Embryonic facial prominence (tissue), 1 donor: ENCODE results near the gene SELENOI.
"Not testable (repeated sequence)": the region's sequence is repeated elsewhere in the genome, so short reads cannot be mapped to it uniquely, and the experiment has no call there.

Source experiments
- DNase-seq: peaks from one replicate; pipeline ENCODE4 v3.0.0-alpha.2; 2016; ENCODE audit errors: extremely low spot score

The SELENOI gene

DNA sequence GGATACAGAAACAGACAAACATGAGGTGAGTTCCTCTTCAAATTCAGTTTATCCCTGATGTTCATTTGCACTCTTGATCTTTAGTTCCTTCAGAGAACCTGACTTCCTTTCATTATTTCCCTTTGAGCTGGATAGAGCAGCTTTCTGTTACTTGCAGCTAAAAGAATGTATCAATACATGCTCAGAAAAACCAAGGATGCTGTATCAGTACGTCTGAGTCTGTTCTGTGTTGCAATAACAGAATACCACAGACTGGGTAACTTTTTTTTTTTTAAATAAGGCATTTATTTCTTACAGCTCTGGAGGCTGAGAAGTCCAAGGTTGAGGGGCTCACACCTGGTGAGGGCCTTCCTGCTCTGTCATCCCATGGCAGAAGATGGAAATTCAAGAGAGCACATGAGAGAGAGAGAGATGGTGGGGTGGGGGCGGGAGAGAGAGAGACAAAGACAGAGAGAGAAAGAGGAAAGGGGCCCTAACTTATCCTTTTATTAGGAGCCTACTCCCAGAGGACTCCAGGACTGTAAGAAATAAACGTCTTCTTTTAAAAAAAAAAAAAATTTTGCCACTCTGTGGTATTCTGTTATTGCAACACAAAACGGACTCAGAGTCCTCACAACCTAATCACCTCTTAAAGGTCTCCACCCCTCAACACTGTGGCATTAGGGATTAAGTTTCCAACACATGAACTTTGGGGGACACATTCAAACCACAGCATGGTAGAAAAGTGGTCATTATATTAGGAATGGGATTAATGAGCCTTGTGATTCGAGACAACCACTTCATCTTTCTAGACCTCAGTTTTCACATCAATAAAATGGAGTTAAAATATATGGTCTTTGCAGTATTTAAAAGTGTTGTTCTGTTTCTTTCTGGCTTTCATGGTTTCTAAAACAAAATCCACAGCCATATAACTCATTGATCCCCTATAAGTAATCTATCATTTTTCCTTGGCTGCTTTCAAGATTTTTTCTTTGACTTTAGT is 18.4 kb upstream of the SELENOI start:
- no peak for DNase-seq

GRCh38 chr2:26329083-26329482 is 16.9 kb upstream of the SELENOI start:
- DNase-seq, result not testable (repeated sequence)

DNA sequence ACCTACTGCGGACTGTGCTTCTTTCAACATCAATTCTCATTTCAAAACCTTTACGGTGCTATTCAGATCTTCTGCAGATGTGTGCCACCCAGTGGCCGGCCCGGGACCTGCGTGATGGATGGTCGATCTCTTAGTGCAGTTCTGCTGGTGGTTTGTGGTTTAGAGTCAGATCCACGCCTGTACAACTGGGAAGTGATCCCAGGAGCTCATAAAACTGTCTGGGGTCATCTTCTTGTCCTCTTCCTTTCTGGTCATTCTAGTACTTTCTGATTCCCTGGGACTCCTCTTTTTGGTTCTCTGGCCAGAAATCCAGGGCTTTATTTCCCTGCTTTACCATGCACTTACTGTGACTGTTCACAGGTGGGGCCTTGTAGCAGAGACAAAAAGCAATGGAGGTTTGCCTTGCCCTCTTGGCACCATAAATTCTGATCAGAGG is 15.8 kb upstream of the SELENOI start:
- DNase-seq, result peak; percentile 30

- no peak for DNase-seq
Observed at GRCh38 chr2:26330604-26331003, 15.3 kb upstream of the SELENOI start.

DNA sequence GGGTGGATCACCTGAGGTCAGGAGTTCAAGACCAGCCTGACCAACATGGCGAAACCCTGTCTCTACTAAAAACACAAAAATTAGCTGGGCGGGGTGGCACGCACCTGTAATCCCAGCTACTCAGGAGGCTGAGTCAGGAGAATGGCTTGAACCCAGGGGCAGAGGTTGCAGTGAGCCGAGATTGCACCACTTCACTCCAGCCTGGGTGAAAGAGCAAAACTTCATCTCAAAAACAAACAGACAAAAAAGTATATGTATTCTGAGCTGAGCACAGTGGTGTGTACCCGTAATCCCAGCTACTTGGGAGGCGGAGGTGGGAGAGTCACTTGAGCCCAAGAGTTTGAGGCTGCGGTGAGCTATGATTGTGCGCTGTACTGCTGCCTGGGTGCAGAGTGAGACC is 14.6 kb upstream of the SELENOI start:
- not testable (repeated sequence) for DNase-seq

- DNase-seq, result no peak
Observed at GRCh38 chr2:26333293-26333692, 12.7 kb upstream of the SELENOI start.

- DNase-seq, result no peak
Observed at GRCh38 chr2:26335231-26335630, 10.7 kb upstream of the SELENOI start.

DNA sequence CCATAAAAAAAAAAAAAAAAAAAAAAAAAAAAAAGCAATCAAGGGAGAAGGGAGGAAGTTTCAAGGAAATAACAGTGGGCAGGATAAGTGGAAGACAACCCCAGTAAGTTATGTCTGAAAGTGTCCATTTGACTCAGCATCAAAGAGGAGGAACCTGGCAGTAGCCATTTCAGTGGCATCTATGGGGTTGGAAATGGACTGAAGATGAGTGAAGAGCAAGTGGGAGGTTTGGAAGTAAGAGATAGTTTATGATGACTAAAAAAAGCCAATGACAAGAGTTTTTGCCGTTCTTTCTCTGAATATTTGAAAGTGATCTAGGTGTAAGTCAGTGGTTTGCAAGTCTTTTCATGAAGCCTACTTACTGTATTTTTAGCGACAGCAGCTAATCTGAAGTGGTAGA is 9.2 kb upstream of the SELENOI start:
- DNase-seq, result no peak

DNA sequence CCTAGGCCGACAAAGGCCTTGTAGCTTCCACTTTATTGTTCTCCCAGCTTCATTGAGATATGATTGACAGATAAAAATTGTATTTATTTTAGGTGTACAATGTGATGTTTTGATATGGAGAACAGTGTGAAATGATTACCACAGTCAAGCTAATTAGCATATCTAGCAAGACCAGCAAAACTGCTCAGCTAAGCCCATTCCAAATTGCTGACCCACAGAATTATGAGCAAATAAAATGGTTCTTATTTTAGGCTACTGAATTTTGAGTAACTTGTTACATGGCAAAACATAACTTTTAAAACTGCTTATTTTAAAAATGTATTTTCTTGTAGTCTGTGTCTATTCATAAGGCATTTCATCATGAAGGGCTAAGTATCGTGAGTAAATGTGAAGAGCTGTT is 8.6 kb upstream of the SELENOI start:
- no peak for DNase-seq

DNA sequence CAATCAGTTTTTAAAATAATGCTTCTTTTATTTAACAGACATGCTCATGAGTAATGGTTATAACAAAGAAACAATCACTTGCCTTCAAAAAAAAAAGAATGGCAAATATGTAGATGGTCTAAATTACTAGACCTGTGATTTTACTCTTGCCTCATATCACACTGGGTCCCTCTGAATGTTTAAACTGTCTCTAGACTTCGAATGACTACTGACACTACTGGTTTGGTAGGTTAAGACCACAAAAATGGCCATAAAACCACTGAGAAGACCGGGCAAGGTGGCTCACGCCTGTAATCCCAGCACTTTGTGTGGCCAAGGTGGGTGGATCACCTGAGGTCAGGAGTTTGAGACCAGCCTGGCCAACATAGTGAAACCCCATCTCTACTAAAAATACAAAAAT is 5.1 kb upstream of the SELENOI start:
- no peak for DNase-seq

DNA sequence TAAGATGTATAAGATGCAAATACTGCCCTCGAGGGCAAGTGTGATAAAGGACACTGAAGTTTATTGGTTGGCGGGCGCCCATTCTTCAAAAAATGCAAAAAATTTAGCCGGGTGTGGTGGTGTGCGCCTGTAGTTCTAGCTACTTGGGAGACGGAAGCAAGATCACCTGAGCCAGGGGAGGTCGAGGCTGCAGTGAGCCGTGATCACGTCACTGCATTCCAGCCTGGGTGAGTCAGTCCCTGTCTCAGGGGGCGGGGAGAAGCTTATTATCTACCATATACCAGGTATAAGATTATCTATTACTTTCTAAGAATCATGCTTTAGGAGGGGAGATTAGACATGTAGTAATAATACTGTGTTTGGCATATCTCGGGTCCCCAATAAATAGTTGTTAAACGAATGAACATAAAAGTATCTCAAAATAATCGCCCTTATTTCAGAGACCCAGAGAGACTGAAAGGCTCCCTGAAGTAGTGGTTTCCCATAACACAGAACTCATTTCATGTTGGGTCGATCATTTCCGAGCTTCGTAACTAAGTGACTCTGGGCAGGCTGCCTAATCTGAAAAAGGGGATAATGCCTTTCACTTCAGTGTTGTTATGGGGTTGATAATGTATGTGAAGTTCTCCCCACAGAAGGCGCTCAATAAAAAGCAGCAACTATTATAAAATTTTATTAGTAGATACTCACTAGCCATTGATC is 1.2 kb upstream of the SELENOI start:
- DNase-seq, result no peak

GRCh38 chr2:26345283-26345544 is 729 bp upstream of the SELENOI start:
- no peak for DNase-seq

DNA sequence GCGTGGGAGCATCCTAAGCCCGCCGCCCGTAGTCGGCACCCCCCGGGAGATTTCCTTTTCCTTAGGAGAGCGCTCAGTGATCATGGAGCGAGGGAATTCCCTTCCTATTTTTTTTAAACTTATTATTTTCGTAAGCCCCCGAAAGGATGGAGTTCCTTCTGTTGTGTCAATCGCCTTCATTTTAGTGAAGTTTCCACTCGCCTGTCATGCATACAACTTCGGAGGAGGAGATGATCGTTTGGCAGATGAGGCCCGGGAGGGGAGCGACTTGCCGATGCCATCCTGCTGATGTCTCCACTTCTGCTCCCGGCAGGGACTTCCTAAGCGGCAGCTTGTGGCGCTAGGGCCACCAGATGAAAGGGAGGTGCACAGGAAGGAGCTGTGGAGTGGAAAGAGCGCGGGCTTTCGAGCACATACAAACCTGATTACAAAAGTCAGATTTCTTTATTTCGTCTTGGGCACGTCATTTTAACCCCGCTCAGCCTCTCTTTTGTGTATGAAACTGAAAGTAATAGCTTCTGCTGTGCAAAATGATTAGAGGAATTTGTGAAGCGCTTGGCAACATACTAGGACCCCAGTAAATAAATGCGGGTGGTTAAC is 611 bp downstream of the SELENOI start, which contains the start of gene ADGRF3:
TSS of gene ADGRF3 (minus strand) at position 336 of the 600 bp plus-strand sequence. CDS start 555 bp downstream, outside the sequence.
- no peak for DNase-seq

GRCh38 chr2:26347286-26347865 is 1.4 kb downstream of the SELENOI start:
- DNase-seq, result no peak

GRCh38 chr2:26349690-26350089 is 3.7 kb downstream of the SELENOI start:
- DNase-seq, result no peak

DNA sequence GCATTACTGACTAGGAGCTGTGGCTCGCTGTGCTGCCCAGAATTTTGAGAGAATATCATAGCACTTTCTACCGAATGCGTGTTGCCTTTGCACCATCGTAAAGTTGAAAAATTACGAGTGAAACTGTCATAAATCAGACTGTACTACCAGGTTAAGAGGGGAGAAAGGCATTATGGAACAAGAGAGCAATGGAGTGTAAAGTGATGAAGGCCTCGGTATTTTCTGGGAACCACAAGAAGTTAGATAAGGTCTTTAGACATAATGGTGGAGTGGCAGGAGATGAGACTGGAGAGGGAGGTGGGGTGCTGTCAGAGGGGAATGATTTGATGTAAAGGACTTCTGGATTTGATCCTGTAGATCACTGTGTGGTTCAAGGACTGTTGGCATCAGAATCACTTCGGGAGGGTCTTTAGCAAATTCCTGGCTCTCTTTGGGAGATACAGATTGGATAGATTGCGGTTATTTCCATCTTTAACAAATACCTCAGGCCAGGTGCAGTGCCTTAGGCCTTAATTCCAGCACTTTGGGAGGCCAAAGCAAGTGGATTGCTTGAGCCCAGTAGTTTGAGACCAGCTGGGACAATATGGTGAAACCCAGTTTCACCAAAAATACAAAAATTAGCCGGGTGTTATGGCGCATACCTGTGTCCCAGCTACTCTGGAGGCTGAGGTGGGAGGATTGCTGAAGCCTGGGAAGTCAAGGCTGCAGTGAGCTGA is 5.6 kb downstream of the SELENOI start:
- DNase-seq, result no peak

DNA sequence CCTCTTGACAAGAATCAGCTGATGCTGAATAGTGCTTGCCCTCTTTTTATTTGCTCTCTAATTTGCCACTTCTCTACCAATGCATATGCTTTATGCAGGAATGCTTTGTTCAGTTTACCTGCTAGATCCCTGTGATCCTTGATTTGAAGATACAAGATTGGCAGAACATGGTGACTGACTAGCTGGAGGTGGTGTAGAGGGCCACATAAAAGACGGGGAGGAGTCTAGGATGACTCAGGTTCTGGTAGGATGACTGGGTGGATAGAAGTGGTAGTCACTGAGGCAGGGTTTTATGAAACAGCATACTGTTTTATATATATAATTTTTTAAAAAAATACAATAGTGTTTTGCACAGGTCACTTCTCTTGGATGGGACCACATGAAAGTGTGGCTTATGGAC is 6.9 kb downstream of the SELENOI start:
- DNase-seq, result no peak

DNA sequence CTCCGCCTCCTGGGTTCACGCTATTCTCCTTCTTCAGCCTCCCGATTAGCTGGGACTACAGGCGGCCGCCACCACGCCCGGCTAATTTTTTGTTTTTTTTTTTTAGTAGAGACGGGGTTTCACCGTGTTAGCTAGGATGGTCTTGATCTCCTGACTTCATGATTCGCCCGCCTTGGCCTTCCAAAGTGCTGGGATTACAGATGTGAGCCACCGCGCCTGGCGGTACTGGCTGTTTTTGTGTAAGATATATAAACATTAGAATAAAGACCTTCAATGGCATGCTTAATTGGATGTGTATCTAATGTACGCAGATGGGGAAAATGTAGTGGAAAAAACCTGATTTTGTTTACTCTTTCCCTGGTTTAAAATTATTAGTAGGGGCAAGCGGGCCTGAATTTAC is 8.5 kb downstream of the SELENOI start:
- not testable (repeated sequence) for DNase-seq

DNA sequence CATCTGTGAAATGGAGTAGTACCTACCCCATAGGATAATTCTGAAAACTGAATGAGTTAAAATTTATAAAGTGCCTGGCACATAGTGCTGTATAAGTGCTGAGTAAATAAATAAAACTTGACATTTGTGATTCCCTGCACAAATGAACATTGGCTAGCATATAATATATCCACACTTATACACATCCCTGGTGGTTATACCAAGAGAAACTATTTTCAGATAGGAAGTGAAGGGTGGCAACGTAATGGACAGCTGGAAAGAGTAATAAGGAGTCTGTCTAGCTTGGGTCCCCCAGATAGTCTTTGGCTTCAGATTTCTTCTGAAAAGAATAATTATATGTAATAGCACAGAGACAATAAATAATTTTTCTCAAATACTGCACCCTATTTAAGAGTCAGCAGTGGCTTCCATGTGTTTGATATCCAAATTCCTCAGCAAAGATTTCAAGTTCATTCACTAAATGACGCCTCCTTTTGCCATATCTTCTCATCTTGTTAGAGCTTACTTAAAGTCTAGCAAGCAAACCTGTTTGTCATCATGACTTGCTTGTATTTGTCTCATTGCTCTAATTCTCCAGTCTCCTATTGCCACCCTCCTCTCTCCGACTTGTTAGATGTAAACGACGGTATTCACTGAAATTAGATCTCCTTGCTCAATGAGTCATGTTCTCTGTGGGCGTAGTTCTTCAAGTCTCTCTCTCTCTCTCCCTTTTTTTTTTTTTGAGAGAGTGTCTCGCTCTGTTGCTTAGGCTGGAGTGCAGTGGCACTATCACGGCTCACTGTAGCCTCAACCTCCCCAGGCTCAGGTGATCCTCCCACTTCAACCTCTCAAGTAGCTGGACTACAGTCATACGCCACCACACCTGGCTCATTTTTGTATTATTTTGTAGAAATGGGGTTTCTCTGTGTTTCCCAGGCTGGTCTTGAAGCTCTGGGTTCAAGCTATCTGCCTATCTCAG is 9.4 kb downstream of the SELENOI start:
- no peak for DNase-seq

- DNase-seq, result no peak
Observed at GRCh38 chr2:26356111-26356510, 10.2 kb downstream of the SELENOI start.
